Transverse colon (tissue), 4 donors: ENCODE results near the gene SIX3. TPM values are rescaled to one million over a fixed set of nuclear protein-coding genes. Genes with fewer than 3 reads are reported as not detected.

Source experiments
- DNase-seq: peaks from one replicate; pipeline ENCODE4 v3.0.0-alpha.2; 2019
- H3K27ac ChIP-seq, 4 donors: fragments of 200-600 bp; sonication (generic); 2 replicates each; pipeline ENCODE4 v1.5.1; 2016 to 2018; ENCODE audit warnings: inconsistent platforms in 4 of 4
- H3K27me3 ChIP-seq: fragments of 200-600 bp; sonication (generic); 2 replicates; pipeline ENCODE4 v1.5.1; 2017; ENCODE audit warnings: inconsistent platforms
- H3K36me3 ChIP-seq, 4 donors: fragments of 200-600 bp; sonication (generic); 2 replicates each; pipeline ENCODE4 v1.5.1; 2017 to 2019; ENCODE audit warnings: inconsistent platforms in 4 of 4
- H3K4me1 ChIP-seq, 4 donors: fragments of 200-600 bp; sonication (generic); 2 replicates each; pipeline ENCODE4 v1.5.1; 2017 to 2020; ENCODE audit warnings: inconsistent platforms in 4 of 4
- H3K4me3 ChIP-seq, 4 donors: fragments of 200-600 bp; sonication (generic); 1 replicate in 1 of 4; 2 replicates in 3 of 4; pipeline versions ENCODE4 v1.5.1 to v1.6.1; 2017 to 2019; ENCODE audit warnings: inconsistent platforms in 4 of 4
- H3K9me3 ChIP-seq, 2 donors: fragments of 200-600 bp; sonication (generic); 2 replicates each; pipeline ENCODE4 v1.5.1; 2017 to 2019; ENCODE audit warnings: inconsistent platforms in 2 of 2
- CTCF ChIP-seq, 5 experiments: fragments of 200-600 bp in 3 of 5; fragments of 450-650 bp in 2 of 5; sonication (generic) in 3 of 5; IDR thresholded peaks; 1 replicate in 2 of 5; 2 replicates in 3 of 5; pipeline ENCODE4 v1.5.1; 2016 to 2017; ENCODE audit warnings: antibody characterized with exemption in 5 of 5, inconsistent platforms in 3 of 5, mild to moderate bottlenecking in 2 of 5, moderate library complexity in 1 of 5
- EP300 ChIP-seq: sonication (generic); formaldehyde crosslinking; IDR thresholded peaks from one replicate; pipeline ENCODE4 v1.6.1; 2017; ENCODE audit warnings: antibody characterized with exemption, low read depth
- POLR2A ChIP-seq: fragments of 450-650 bp; IDR thresholded peaks from one replicate; pipeline ENCODE4 v1.6.1; 2016; ENCODE audit warnings: antibody characterized with exemption, mild to moderate bottlenecking, moderate library complexity
- POLR2AphosphoS5 ChIP-seq, 3 donors: sonication (generic); formaldehyde crosslinking; IDR thresholded peaks; one replicate each; pipeline ENCODE4 v1.6.1; 2016; ENCODE audit warnings: antibody characterized with exemption in 3 of 3
- WGBS, 2 donors: methylation state at CpG; one replicate each; pipeline ENCODE4 v1.1.5; 2018; ENCODE audit warnings: low coverage in 1 of 2; 5-methylcytosine and 5-hydroxymethylcytosine counted together
- in situ Hi-C, 4 donors: fragments of 200-750 bp; cut with MboI; loops; one replicate each; pipeline versions ENCODE4 v1.15.0 to v1.15.1; 2017; ENCODE audit warnings: low sequenced_read_pairs in 3 of 4, low pct_ligation_motif_present in 1 of 4, low pct_unique_long_range_greater_than_20kb in 1 of 4
- intact Hi-C: fragments of 100-400 bp; cut with DNase I; formaldehyde crosslinking; loops from one replicate; pipeline ENCODE4 v1.15.1; 2023; ENCODE audit warnings: low total_unique reads
- total RNA-seq, 4 donors: library from RNA; depleted of rRNA; stranded (reverse); fragments of >200 nt; gene quantifications; one replicate each; pipeline ENCODE4 v1.1.0, GENCODE V29; 2016

SIX3 gene
- total RNA-seq, 4 donors from 2014 or later = not detected

GRCh38 chr2:44960871-44961270 is 19.4 kb downstream of the SIX3 start:
- no peak overlapping the region for H3K4me3 ChIP-seq
- H3K4me1 ChIP-seq = peaks cover 0 to 2% (median 0%) of the 10 kb centered on the region in 4 donors
- no peak for DNase-seq
- 73 to 79% methylated on average over 5 of the region's 5 CpGs for WGBS, 2 donors
- peaks cover 61% of the 10 kb centered on the region for H3K27me3 ChIP-seq
- no peaks in the 10 kb centered on the region for H3K9me3 ChIP-seq
- no peak for TF ChIP-seq POLR2A
- TF ChIP-seq CTCF (IDR thresholded peaks at IDR 0.05) = no peak
- no peak for TF ChIP-seq POLR2AphosphoS5 (IDR thresholded peaks at IDR 0.05)
- TF ChIP-seq EP300 = no peak
- H3K36me3 ChIP-seq = no peaks in the 10 kb centered on the region
- in situ Hi-C loops (loop anchor here in 3 of 4 donors (25.0 kb wide), 3 partner anchors 474 to 924 kb away; no protein-coding TSS in a partner anchor), intact Hi-C loops (no loop called here)
- H3K27ac ChIP-seq = no peak overlapping the region

- H3K27me3 ChIP-seq = peaks cover 58% of the 10 kb centered on the region
These were observed 20.7 kb downstream of the SIX3 start for GRCh38 chr2:44962176-44962695.

DNA sequence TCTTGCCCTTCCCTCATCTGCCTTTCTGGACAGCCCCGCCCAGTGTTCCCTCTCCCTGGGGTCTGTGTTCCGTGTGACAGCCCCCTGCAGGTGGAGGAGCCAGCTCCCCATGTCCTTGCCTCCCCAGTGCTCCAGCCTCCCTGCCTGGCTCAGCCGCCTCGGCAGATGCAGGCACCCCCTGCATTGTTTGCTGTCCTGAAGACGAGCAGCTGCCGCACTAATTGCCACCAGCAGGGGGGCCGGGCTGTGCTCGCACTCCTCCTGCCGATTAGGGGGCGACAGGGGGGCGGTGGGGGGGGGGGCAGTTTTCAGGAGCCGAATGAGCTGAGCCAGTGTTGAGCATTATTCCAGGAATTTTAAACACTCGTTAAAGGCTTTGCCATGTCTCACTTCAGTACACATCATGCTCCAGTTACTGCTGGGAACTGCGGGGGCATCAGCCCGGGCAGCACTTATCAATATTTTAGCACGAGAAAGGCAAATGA is 23.3 kb downstream of the SIX3 start:
- H3K4me3 ChIP-seq = no peak overlapping the region
- TF ChIP-seq CTCF (IDR thresholded peaks at IDR 0.05) = peak in 1 of 5 experiments; percentile 12
- TF ChIP-seq POLR2AphosphoS5 (IDR thresholded peaks at IDR 0.05) = no peak
- TF ChIP-seq EP300 = no peak
- no peaks in the 10 kb centered on the region for H3K9me3 ChIP-seq
- H3K36me3 ChIP-seq = no peaks in the 10 kb centered on the region
- 20% methylated on average over 16 of the region's 16 CpGs; no CpG with 5 or more reads in 1 of the 2 donors for WGBS, 2 donors
- H3K27ac ChIP-seq = no peak overlapping the region
- H3K27me3 ChIP-seq = peaks cover 32% of the 10 kb centered on the region
- in situ Hi-C loops = loop anchor here in 3 of 4 donors (25.0 kb wide), 3 partner anchors 477 to 927 kb away; no protein-coding TSS in a partner anchor
- intact Hi-C loops = no loop called here
- no peaks in the 10 kb centered on the region for H3K4me1 ChIP-seq
- DNase-seq = no peak

More at GRCh38 chr2:44962176-44962695, 20.7 kb downstream of the SIX3 start:
- no peak for DNase-seq
- Histone ChIP-seq H3K4me1 (no peaks in the 10 kb centered on the region), H3K36me3 (no peaks in the 10 kb centered on the region), H3K4me3 (no peak overlapping the region), H3K9me3 (no peaks in the 10 kb centered on the region), H3K27ac (no peak overlapping the region)
- TF ChIP-seq POLR2AphosphoS5 (IDR thresholded peaks at IDR 0.05) (no peak), CTCF (IDR thresholded peaks at IDR 0.05) (no peak), POLR2A (no peak), EP300 (no peak)
- in situ Hi-C loops = loop anchor here in 3 of 4 donors (25.0 kb wide), 3 partner anchors 475 to 925 kb away; no protein-coding TSS in a partner anchor
- intact Hi-C loops = no loop called here
- WGBS, 2 donors = 81% methylated on average over 5 of the region's 5 CpGs; no CpG with 5 or more reads in 1 of the 2 donors

DNA sequence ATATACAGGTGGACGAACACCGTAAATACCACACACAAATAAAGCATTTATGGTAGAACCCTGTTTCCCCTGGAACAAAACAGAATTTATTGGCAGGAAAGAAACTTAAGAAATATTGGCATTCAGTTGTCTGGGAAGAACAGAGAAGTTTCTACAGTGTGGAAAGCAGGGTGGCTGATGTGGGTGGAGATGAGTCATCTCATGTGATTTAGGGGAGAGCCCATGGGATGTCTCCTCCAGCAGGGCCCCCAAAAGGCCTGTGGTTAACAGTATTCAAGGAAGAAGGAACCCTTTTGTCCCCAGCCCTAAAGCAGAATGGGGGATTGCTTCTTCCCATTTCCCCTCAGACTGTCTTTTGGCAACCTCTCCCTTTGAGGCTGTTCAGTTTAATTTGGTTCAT is 24.2 kb downstream of the SIX3 start:
- no peak for TF ChIP-seq POLR2A
- TF ChIP-seq POLR2AphosphoS5 (IDR thresholded peaks at IDR 0.05) = no peak
- TF ChIP-seq EP300 = no peak
- no peak for TF ChIP-seq CTCF (IDR thresholded peaks at IDR 0.05)
- 88% methylated on average over 2 of the region's 2 CpGs; no CpG with 5 or more reads in 1 of the 2 donors for WGBS, 2 donors
- H3K36me3 ChIP-seq = no peaks in the 10 kb centered on the region
- H3K27ac ChIP-seq = no peak overlapping the region
- in situ Hi-C loops = loop anchor here in 3 of 4 donors (25.0 kb wide), 3 partner anchors 478 to 928 kb away; no protein-coding TSS in a partner anchor
- intact Hi-C loops = no loop called here
- H3K4me1 ChIP-seq = no peaks in the 10 kb centered on the region
- no peak overlapping the region for H3K4me3 ChIP-seq
- H3K27me3 ChIP-seq = peaks cover 29% of the 10 kb centered on the region
- no peaks in the 10 kb centered on the region for H3K9me3 ChIP-seq
- no peak for DNase-seq
